DND-41 (cell line): ENCODE measurements around the gene SOWAHC.

Source experiments
- ATAC-seq: fragments of 200-7000 bp; cut with Tn5 transposase; 3 replicates; pipeline ENCODE4 v1.9.1; 2021; ENCODE audit warnings: low read depth; ENCODE audit not compliant: insufficient read depth
- DNase-seq: peaks from one replicate; pipeline ENCODE4 v3.0.0-alpha.2; 2020
- H2AFZ ChIP-seq: 2 replicates; pipeline ENCODE4 v1.6.0; 2012; ENCODE audit warnings: low read depth, low read length
- H3K27ac ChIP-seq: 2 replicates; pipeline ENCODE4 v1.5.1; 2012; ENCODE audit warnings: low read length, inconsistent platforms
- H3K27me3 ChIP-seq: fragments of 200-600 bp; sonication (generic); 2 replicates; pipeline ENCODE4 v1.6.0; 2012; ENCODE audit warnings: low read length, mild to moderate bottlenecking, inconsistent platforms; ENCODE audit not compliant: insufficient read depth, poor library complexity
- H3K36me3 ChIP-seq: 2 replicates; pipeline ENCODE4 v1.5.1; 2012; ENCODE audit warnings: low read length, inconsistent platforms; ENCODE audit not compliant: insufficient read depth
- H3K4me1 ChIP-seq: 2 replicates; pipeline ENCODE4 v1.5.1; 2012; ENCODE audit warnings: mild to moderate bottlenecking, low read length; ENCODE audit not compliant: insufficient read depth
- H3K4me2 ChIP-seq: 2 replicates; pipeline ENCODE4 v1.6.0; 2012; ENCODE audit warnings: mild to moderate bottlenecking, moderate library complexity, low read length, inconsistent platforms; ENCODE audit not compliant: insufficient read depth
- H3K4me3 ChIP-seq, 2 experiments: fragments of 200-600 bp in 1 of 2; shearing (Covaris generic) in 1 of 2; 2 replicates each; pipeline ENCODE4 v1.5.1; 2012 to 2016; ENCODE audit warnings: inconsistent platforms in 2 of 2, low read length in 2 of 2, mild to moderate bottlenecking in 2 of 2, low read depth in 1 of 2, moderate library complexity in 1 of 2
- H3K79me2 ChIP-seq: 2 replicates; pipeline ENCODE4 v1.6.0; 2012; ENCODE audit warnings: low read length, inconsistent platforms; ENCODE audit not compliant: insufficient read depth
- H3K9ac ChIP-seq: 2 replicates; pipeline ENCODE4 v1.6.0; 2012; ENCODE audit warnings: low read depth, mild to moderate bottlenecking, inconsistent platforms, low read length, moderate library complexity
- H3K9me3 ChIP-seq: 2 replicates; pipeline ENCODE4 v1.5.1; 2012; ENCODE audit warnings: low read length, moderate library complexity, mild to moderate bottlenecking, inconsistent platforms; ENCODE audit not compliant: insufficient read depth, severe bottlenecking
- H4K20me1 ChIP-seq: 2 replicates; pipeline ENCODE4 v1.6.0; 2012; ENCODE audit warnings: low read length; ENCODE audit not compliant: insufficient read depth
- EZH2 ChIP-seq: IDR thresholded peaks from 3 replicates; pipeline ENCODE4 v1.6.1; 2012; ENCODE audit warnings: borderline replicate concordance, low read depth, mild to moderate bottlenecking, moderate library complexity, low read length, inconsistent platforms; ENCODE audit not compliant: severe bottlenecking
- TF ChIP-seq, protein P1 (sequence below): IDR thresholded peaks from 2 replicates; pipeline ENCODE4 v1.5.1; 2012; ENCODE audit warnings: borderline replicate concordance, low read length, moderate library complexity, mild to moderate bottlenecking; ENCODE audit not compliant: poor library complexity, severe bottlenecking; ENCODE audit errors: extremely low read depth

SOWAHC gene

DNA sequence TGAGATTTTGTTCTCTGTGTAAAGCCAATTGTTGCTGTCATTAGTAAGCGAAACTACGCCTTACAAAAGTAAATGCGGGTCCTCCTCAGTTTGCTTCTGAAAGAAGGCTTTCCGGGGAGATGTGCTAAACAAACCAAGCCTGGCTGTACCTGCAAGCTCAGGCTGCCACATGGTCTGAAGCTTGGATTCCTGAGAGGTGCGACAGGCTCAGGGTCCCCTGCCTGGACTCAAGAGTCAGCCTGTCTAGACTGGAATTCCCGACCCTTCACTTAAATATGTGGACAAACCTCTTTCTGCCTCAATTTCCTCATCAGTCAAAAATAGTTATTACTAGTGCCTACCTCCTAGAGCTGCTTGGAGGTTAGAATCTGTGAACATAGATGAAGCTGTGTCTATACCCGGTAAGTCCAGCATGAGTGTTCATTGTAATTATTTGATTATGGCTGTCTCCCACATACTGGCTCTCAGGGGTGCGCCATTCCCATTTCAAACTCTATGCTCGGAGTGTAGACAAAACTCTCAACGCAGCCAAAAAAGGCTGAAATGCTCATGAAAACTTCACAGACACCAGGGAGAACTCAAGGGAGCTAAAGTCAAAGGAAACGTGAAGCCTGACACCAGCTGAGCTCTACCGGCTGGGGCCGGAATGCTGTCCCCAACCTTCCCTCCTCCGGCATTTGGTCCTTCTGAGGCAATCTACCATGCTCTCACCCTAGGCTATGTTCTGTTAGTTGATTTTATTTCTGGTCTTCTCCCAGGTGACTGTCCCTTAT lies 31.4 kb downstream of the SOWAHC start:
- Histone ChIP-seq H3K9ac (no peak overlapping the region), H3K4me2 (no peak overlapping the region), H3K27me3 (peaks cover 6% of the 10 kb centered on the region), H3K9me3 (no peaks in the 10 kb centered on the region), H3K4me3 (no peak overlapping the region), H3K4me1 (no peaks in the 10 kb centered on the region), H3K27ac (no peak overlapping the region), H4K20me1 (no peaks in the 10 kb centered on the region; the same call in 1 of the 2 replicates), H3K79me2 (no peaks in the 10 kb centered on the region), H3K36me3 (no peaks in the 10 kb centered on the region), H2AFZ (no peak overlapping the region)
- TF ChIP-seq EZH2: no peak
- TF ChIP-seq, protein P1, sequence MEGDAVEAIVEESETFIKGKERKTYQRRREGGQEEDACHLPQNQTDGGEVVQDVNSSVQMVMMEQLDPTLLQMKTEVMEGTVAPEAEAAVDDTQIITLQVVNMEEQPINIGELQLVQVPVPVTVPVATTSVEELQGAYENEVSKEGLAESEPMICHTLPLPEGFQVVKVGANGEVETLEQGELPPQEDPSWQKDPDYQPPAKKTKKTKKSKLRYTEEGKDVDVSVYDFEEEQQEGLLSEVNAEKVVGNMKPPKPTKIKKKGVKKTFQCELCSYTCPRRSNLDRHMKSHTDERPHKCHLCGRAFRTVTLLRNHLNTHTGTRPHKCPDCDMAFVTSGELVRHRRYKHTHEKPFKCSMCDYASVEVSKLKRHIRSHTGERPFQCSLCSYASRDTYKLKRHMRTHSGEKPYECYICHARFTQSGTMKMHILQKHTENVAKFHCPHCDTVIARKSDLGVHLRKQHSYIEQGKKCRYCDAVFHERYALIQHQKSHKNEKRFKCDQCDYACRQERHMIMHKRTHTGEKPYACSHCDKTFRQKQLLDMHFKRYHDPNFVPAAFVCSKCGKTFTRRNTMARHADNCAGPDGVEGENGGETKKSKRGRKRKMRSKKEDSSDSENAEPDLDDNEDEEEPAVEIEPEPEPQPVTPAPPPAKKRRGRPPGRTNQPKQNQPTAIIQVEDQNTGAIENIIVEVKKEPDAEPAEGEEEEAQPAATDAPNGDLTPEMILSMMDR: no peak
- ATAC-seq (no peak), DNase-seq (no peak)

DNA sequence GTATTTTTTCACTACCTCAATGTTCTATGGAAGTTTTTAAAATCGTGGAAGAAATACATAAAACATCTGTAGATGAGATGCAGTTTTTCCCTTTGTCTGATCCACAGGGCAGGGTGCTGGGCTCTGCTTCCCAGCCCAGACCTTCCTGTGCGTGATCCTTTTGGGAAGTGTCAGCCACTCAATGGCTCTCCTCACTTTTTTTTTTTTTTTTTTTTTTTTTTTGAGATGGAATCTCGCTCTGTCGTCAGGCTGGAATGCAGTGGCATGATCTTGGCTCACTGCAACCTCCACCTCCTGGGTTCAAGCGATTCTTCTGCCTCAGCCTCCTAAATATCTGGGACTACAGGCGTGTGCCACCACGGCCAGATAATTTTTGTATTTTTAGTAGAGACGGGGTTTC lies 32.8 kb downstream of the SOWAHC start:
- no peaks in the 10 kb centered on the region for H3K36me3 ChIP-seq
- DNase-seq: no peak
- H3K4me1 ChIP-seq: no peaks in the 10 kb centered on the region
- TF ChIP-seq, protein P1: no peak
- TF ChIP-seq EZH2: no peak
- no peak overlapping the region for H2AFZ ChIP-seq
- H3K9me3 ChIP-seq: no peaks in the 10 kb centered on the region
- no peak overlapping the region for H3K4me3 ChIP-seq
- no peak for ATAC-seq
- peaks cover 6% of the 10 kb centered on the region for H3K27me3 ChIP-seq
- H3K27ac ChIP-seq: no peak overlapping the region
- no peaks in the 10 kb centered on the region for H3K79me2 ChIP-seq
- H3K9ac ChIP-seq: no peak overlapping the region
- H4K20me1 ChIP-seq: no peaks in the 10 kb centered on the region; the same call in 1 of the 2 replicates
- H3K4me2 ChIP-seq: no peak overlapping the region

DNA sequence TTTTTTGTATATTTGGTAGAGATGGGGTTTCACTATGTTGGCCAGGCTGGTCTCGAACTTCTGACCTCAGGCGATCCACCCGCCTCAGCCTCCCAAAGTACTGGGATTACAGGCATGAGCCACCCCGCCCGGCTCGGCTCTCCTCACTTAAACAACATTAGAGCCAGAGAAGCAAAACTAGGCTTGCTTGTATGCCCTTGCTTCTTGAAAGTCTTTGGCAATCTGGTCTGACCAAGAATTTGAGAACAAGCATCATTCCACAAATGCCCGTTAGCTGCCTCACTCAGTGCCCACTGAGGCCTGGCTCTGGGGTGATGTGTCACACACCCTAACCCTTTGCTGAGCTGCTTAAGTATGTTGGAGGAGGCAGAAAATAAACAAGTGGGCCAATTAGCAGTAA lies 33.5 kb downstream of the SOWAHC start:
- Histone ChIP-seq H4K20me1 (no peaks in the 10 kb centered on the region; the same call in 1 of the 2 replicates), H3K36me3 (no peaks in the 10 kb centered on the region), H3K4me2 (no peak overlapping the region), H3K27ac (no peak overlapping the region), H3K9ac (no peak overlapping the region), H3K4me3 (no peak overlapping the region), H3K9me3 (no peaks in the 10 kb centered on the region), H3K27me3 (peaks cover 6% of the 10 kb centered on the region), H2AFZ (no peak overlapping the region), H3K4me1 (no peaks in the 10 kb centered on the region), H3K79me2 (no peaks in the 10 kb centered on the region)
- DNase-seq (no peak), ATAC-seq (no peak)
- TF ChIP-seq EZH2: no peak
- TF ChIP-seq, protein P1: no peak
